NCI-H2196 treated with DMSO at 0.1 percent for 48 hours (cell line): ENCODE measurements around the gene CABP1.

Experiments
- DNase-seq: peaks from one replicate; lab custom pipeline; 2025; ENCODE audit not compliant: unreplicated experiment; lab: John Stamatoyannopoulos, UW

Gene CABP1

DNA sequence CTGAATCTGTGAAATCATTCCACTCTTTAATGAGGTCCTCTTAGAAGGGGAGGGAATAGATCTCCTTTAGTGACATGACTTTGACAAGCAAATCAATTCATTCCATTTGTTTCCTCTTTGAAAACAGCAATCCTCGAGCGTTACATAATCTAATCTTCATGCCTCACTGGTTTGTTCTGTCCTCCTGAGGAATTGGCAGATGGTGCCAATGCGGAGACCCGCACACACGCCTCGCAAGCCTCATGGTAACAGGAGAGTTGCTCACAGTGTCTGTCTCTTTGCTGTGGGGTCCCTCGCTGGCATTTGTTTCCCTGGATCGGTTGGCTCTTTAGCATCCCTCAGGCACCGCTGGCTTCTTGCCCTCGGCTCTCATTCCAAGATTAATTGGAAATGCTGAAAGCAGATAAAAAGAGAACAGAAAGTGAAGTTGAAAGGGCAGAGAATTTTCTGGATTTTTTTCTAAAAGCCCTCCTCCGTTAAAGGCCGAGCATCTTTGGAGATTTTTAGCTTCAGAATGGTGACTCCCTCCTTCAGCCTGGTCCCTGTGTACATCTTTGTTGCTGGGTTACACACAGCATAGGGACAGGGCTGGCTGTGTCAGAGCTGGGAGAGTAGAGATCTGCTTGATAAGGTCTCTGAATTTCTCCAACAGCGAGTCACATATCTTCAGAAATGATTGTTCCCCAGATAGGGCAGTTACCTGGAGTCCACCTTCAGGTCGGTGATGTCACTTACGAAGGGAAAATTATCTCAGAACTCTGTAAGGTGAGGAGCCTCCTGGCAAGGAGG is 10.1 kb upstream of the CABP1 start:
- DNase-seq: no peak

- DNase-seq: no peak
These were observed 9.3 kb upstream of the CABP1 start for GRCh38 chr12:120631097-120631496.

GRCh38 chr12:120640861-120641833 is 721 bp downstream of the CABP1 start:
- DNase-seq: no peak

GRCh38 chr12:120642121-120642520 is 1.7 kb downstream of the CABP1 start:
- DNase-seq: no peak

- no peak for DNase-seq
These were observed 2.4 kb downstream of the CABP1 start for GRCh38 chr12:120642826-120643225.

GRCh38 chr12:120643574-120643973 is 3.1 kb downstream of the CABP1 start:
- no peak for DNase-seq

- peak; percentile 68 for DNase-seq
These were observed 5.6 kb downstream of the CABP1 start for GRCh38 chr12:120646044-120646443.

GRCh38 chr12:120647375-120647755 is 6.9 kb downstream of the CABP1 start:
- DNase-seq: no peak

DNA sequence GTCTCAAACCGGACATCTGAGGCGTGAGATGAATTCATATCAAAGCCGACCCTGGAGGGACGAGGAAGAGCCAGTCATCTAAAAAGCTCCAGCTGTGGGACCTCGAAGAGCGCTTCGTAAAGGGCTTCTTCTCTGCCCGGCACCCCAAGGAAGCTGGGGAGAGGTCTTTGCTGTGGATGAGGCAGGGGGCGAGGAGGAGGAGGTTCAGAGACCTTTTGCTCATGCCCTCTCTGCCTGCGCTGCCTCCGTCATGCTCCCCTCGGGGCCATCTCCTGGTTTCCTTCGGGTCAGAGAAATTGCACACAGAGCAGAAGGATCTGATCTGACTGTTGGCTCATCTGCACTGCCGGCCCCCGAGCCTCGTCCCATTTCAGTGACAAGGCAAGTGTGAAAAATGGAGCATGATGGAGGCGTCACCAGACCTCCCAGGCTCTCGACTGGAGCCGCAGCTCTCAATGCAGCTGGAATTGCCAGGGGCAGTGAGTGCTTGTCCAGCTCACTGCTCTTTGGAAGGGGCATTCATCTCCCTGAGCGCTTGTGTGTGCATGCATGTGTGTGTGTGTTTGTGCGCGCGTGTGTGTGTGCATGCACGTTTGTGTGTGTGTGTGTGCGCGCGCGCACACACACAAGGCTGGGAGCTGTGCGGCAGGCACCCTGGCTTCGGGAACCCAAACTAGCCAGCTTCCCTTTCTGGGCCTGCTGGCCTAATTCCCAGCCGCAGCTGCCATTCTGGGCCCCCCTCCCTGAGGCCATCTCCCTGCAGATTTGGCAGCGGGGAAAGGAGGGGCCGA is 9.2 kb downstream of the CABP1 start:
- no peak for DNase-seq

DNA sequence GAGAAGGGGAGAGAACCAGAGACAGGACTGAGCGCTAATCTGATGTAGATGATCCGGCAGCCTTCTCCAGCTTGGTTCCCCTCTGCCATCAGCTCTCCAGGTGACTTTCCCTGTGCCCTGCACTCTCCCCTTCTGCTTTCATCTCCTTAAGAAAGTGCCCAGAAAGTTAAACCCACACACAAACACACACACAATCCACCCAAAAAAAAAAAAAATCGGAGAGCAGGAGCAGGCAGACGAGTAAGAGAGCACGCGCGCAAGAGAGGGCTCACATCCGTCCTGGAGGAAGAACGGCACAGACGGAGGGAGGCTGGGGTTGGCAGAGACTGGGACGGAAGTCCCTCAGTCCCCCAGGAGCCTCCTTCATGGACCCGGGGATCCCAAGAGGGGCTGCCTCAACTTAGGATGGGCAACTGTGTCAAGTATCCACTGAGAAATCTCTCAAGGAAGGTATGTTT is 9.8 kb downstream of the CABP1 start:
- no peak for DNase-seq

DNA sequence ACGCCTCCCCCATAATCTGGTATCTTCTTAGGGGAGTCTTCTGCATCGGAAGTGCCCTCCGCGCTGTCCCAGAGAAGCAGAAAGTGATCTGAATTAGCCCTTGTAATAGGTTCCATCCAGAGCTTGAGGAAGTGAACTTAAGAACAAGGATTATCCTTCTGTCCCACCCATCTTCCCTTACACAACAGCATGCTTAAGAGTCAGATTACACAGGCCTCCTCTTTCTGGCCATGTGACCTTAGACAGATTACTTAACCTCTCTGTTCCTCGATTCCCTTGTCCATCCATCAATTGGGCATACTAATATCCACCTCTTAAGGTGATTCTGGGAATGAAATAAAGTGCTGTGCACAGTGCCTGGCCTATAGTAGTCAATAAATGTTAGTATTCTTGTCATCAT is 11.4 kb downstream of the CABP1 start:
- DNase-seq: no peak

DNA sequence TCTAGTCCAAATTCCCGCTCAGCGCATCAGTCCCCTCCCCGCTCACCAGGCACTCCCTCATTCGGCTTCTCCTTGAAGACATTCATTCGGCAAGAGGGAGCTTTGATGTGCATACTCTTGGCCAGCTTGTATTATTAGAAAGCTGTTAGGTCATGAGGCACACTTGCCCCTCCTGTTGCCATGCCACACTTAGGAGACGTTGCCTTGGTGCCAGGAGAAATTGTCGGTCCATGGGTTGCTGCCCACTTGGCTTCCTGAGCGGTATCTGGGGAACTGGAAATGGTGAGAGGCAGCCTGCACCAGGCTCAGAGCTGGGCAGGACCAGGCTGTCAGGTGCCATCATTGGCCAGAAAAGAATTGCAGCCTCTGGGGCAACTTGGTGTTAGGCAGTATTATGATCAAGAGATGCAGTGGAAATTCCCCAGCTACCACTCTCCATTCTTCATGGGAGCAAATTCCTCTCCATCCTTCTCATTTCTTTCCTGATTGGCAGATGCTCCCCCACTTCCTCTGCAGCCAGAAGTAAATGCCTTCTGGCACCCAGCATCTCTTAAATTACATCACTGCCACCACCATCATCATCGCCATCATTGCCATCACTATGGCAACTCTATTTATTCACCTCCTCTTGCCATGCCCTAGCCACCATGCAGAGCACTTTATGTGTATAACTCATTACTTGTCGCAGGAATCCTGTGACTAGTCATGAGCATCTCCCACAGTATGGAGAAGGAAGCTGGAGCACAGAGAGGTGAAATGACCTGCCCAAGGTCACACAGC is 12.4 kb downstream of the CABP1 start:
- DNase-seq: no peak

DNA sequence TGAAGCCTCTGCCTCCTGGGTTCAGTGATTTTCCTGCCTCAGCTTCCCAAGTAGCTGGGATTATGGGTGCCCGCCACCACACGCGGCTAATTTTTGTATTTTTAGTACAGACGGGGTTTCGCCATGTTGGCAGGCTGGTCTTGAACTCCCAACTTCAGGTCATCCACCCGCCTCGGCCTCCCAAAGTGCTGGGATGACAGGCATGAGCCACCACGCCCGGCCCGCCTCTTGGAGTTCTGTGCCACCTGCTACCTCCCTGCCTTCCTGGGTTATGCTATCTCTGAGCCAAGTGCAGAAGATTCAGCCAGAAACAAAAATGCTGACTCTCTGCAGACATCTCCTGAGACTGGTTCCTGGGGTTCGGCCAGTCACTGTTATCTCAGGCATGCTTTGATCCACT is 13.2 kb downstream of the CABP1 start:
- DNase-seq: no peak

GRCh38 chr12:120654656-120655055 is 14.2 kb downstream of the CABP1 start:
- no peak for DNase-seq

GRCh38 chr12:120656008-120656407 is 15.6 kb downstream of the CABP1 start:
- DNase-seq: no peak

DNA sequence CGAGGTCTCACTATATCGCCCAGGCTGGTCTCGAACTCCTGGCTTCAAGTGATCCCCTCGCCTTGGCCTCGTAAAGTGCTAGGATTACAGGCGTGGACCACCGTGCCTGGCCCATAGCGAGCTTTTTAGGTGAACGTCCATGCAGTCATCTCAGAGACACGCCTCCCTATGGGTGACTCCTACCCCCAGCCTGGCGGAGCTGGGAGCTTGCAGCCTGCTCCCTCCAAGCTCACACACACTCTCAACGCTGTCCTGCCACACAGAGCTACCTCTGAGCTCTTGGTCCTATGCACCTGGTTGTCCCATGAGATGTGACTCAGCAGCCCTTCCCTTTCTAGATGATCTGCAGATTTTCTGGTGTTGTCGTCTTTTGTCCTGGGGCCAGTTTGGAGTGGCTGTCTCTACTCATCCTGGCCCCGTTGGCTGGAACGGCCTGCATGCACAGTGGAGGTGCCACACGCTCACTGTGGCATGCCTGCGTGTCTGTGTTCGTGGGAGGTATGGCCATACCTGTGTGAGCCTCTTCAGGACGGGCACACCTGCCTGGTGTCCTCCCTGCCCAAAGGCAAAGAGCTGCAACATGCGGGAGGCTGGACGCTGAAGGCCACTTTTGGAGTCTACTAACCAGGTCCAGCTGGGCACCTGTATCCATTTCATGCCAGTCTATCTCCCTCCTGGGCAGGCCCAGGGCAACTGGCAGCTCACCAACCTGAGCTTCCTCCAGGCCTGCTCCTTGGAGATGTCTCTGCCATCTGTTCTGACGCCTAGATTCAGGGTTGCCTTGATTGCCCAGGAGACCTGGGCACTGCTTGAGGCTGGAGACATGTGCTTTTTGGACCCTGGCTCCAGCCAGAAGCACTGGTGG is 18.1 kb downstream of the CABP1 start:
- DNase-seq: no peak

- DNase-seq: no peak
These were observed 18.7 kb downstream of the CABP1 start for GRCh38 chr12:120659151-120659525.

DNA sequence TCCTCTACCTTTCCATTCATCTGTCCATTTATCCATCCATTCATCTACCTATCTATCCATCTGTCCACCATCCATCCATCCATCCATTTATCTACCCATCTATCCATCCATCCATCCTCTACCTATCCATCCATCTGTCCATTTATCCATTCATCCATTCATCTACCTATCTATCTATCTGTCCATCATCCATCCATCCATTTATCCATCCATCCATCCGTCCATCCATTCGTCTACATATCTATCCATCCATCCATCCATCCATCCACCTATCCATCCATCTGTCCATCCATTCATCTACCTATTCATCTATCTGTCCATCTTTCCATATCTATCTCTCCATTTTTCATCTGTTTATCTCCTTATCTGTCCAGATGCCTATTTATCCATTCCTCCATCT is 21.0 kb downstream of the CABP1 start:
- no peak for DNase-seq

- DNase-seq: no peak
These were observed 22.5 kb downstream of the CABP1 start for GRCh38 chr12:120662879-120663278.

DNA sequence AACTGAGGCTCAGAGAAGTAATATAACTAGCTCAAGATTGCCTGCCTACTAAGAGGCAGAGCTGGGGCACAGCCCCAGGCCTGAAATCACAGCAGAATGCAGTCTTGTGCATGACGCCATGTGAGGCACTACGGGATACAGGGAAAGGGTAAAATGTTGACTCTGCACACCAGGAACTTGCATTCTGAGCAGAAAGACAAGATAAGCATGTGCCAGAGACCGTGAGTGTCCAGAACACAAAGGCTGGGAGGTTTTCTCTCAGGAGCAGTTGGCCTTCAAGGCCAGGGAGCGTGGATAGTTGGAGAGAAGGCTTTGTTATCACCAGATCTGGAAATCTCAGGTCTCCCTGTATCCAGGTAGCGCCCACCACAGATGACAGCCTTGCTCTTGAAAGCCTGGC is 23.3 kb downstream of the CABP1 start:
- DNase-seq: no peak
